GM19397 (cell line): ENCODE results near the gene CYGB.

ENCODE experiments used
- ATAC-seq: cut with Tn5 transposase; IDR thresholded peaks from one replicate; pipeline ENCODE4 v1.9.1; 2021; ENCODE audit warnings: mild to moderate bottlenecking, moderate library complexity; ENCODE audit not compliant: unreplicated experiment

CYGB gene

GRCh38 chr17:76537578-76538280, at the start of gene CYGB:
Gene CYGB, minus strand, starts transcription at chr17:76537709. Its CDS starts 167 bp downstream, at chr17:76537542.
- ATAC-seq: no peak

GRCh38 chr17:76586741-76587487, 49.4 kb upstream of the CYGB start:
- ATAC-seq: no peak

- no peak for ATAC-seq
Observed at GRCh38 chr17:76585649-76586593, 48.4 kb upstream of the CYGB start, which contains the start of gene ST6GALNAC2. Gene ST6GALNAC2, minus strand, starts transcription at chr17:76585860. Its CDS starts 52 bp downstream, at chr17:76585808.

DNA sequence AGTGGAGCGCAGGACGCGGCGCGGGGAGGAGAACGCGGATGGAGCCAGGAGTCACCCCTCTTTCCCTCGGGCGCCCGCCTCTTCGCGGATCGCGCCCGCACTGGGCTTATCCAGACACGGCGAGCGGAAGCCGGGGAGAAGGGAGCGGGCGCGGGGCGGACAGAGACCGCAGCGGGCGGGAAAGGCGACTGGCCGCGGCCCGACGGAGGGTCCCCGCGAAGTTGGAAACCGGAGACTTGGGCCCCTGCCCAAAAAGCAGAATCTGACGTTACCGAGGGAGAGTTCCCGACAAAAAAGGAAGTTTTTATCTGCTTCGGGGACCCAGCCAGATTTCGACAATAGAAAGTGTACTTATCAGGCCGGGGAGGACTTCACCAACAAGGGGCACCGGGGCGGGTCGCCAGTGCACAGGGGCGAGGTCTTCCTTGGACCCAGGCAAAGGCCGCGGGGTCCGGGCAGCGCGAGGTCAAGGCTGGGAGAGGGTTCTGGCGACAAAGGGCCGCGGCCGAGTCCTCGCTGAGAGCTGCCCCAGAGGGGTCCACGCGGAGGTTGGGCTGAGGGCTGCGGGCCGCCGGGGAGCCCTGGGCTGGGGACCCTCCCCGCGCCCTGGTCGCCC, 47.6 kb upstream of the CYGB start:
- ATAC-seq: no peak

DNA sequence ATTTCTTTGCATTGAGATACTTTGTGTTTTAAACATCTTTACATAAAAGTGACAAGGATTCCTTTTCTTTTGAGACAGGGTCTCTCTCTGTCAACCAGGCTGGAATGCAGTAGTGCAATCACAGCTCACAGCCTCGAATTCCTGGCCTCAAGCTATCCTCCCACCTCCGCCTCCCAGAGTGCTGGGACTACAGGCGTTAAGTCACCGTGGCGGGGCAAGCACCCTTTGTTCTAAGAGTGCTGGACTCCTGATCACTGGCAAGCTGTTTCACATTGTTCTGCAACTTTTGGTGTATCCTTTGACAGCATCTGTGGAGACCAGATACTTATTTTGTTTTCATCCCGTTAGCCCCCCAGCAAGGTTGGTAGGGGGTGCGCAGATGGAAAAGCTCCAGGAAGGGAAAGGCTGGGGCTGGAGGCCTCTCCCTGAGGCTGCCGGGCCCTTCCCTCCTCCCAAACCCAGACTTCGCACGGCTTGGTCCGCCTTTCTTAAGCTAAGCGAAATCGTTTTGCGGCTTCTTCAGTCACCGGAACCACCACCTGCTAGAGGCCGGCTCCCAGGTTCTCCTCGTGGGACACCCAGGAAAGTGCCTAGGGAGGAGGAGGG, 47.0 kb upstream of the CYGB start:
- ATAC-seq: no peak

DNA sequence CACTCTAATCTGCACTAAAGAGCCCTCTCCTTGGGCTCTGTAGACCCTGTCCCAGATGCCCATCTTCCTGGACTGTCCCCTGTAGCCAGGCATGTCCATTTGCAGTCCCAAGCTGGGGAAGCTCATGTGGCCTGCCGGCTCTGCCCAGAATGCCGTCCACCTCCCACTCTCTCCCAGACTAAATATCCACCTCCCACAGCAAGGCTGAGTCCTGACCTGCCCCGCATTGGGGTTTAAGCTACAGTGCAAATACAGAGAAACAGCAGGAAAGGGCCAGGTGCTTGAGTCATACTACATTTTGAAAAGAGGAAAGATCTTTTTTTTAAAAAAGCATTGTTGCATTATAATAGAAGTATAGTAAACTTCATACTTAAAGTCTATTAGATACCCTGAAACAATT, 45.2 kb upstream of the CYGB start:
- no peak for ATAC-seq

DNA sequence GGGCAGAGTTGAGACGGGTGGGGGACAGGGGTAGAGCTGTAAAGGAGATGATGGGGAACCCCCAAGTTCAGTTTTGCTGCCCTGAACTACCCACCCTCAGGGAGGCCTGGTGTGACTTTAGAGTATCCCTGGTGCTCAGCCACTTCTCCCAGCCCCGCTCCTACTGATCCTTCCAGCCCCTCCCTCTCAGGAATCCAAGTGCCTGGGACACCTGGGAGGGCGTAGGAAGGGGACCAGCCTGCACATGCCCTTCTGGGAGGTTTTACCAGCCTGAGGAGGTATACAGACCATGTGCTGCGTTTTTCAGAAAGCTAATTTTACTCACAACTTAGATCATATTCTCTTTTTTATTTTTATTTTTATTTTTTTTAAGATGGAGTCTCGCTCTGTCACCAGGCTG, 44.0 kb upstream of the CYGB start:
- no peak for ATAC-seq

- no peak for ATAC-seq
Observed at GRCh38 chr17:76579281-76579680, 41.8 kb upstream of the CYGB start.

GRCh38 chr17:76578376-76578775, 40.9 kb upstream of the CYGB start:
- ATAC-seq: no peak

DNA sequence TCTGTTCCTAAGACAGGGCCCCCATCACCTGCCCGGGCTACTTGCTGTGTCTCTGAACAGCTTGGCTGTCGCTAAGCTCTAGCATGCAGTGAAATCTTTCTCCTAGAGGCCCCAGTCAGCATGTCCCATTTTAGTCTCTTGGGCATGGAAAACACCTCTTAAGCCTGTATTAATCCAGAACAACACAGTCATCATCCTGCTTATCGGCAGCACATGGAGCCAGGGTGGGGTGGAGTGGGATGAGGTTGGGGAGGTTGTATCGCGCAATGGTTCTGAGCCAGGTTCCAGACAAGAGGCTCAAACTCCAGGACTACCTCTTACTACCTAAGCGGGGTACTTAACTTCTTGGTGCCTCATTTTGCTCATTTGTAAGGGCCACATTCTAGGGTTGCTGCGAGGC, 40.4 kb upstream of the CYGB start:
- no peak for ATAC-seq

GRCh38 chr17:76576189-76576588, 38.7 kb upstream of the CYGB start:
- no peak for ATAC-seq

DNA sequence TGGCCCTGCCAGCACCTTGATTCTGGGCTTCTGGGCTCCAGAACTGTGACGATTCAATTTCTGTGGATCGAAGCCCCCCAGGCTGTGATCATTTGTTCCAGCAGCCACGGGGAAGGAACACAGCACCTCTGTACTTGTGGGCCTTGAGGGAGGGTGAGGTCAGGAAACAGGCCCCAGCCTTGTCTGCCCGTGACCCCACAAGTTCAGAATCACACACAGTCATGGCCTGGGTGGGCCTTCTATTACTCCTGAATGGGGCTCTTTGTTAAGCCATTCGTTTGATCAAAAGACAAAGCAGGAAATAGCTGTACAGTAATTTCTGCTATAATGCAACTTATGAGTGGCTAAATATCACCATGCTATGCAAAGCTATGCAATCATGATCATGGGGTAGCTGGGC, 38.1 kb upstream of the CYGB start:
- no peak for ATAC-seq

- ATAC-seq: no peak
Observed at GRCh38 chr17:76574166-76574565, 36.7 kb upstream of the CYGB start.

DNA sequence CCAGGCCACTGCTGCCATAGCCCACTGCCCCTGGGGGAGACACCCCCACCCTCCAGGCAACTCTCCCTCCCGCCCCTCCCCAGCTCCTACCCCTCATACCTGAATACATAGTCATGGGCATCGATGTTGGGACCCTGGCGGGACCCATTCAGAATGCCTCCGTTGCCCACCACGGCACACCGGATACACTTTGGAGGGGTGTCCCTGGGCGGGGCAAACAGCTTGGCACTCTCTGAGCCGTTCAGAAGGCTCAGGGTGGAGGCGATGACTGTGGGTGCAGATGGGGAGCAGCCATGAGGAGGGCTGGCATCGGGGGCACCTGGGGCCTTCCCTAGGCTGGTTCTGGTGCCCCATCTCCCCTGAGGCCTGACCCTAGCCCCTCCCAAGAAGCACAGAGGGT, 35.6 kb upstream of the CYGB start:
- ATAC-seq: no peak

- no peak for ATAC-seq
Observed at GRCh38 chr17:76572201-76572910, 34.8 kb upstream of the CYGB start.

- ATAC-seq: no peak
Observed at GRCh38 chr17:76570877-76571471, 33.5 kb upstream of the CYGB start.

DNA sequence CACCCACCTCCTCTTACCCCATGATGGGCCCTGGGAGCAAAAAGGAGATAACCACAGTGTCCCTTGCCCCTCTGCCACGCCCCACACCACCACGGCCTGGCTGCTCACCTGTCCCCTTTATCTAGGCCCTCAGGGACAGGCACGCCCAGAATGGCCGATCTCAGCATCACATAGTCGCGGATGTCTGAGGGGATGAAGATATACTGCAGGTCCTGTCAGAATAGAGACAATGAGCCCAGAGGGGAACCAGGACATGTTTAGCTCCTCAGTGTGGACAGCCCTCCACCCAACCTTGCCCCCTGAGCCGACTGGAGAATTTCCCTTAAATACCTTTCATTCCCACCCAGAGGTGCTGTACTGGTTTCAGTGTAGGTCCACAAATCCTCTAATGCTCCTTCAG, 32.9 kb upstream of the CYGB start:
- no peak for ATAC-seq

DNA sequence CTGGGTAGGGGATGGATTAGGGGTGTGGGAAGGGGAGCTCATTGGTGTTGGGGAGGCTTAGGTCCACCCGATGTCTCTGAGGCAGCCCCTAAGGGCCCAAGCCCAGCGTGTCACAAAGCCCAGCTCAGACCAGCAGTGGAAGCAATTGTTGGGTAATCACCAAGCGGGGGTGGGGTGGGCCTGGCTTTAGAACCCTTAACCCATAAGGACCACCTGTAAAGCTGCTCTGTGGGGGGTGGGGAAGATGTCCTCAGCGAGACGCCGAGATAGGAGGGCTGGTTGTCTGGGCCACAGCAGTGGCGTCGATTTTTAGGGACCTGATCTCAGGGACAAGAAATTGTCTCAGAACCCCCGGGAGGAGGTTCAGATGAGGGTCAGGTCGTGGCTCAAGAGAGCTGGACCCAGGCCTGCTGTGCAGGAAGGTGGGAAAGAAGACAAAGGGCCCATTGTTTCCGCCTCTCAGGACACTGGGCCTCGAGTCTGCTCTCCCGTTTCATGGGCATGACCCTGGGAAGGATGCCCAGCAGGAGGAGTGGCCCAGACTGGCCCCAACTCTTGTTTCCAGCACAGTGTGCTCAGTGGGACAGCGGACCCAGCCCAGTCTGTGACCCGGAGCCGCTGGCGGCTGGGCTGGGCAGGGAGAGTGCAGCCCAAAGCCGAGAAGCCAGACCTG, 32.2 kb upstream of the CYGB start:
- ATAC-seq: no peak

- no peak for ATAC-seq
Observed at GRCh38 chr17:76568811-76569221, 31.3 kb upstream of the CYGB start.
